HepG2 (cell line): ENCODE data around the gene DAZAP1. TPM values are rescaled to one million over a fixed set of nuclear protein-coding genes. Genes with fewer than 3 reads are reported as not detected.

Experiments used
- ARNTL ChIP-seq: sonication (generic); formaldehyde crosslinking; IDR thresholded peaks from 2 replicates; pipeline ENCODE4 v1.4.0; 2020; ENCODE audit warnings: mild to moderate bottlenecking, missing genetic modification reagents
- MED13 ChIP-seq: sonication (generic); formaldehyde crosslinking; IDR thresholded peaks from 2 replicates; pipeline ENCODE4 v1.5.0; 2020; ENCODE audit warnings: missing genetic modification reagents
- PCBP1 ChIP-seq: fragments of 200-400 bp; formaldehyde crosslinking; IDR thresholded peaks from 2 replicates; pipeline ENCODE4 v1.6.1; 2017; ENCODE audit warnings: mild to moderate bottlenecking, low read depth, low read length, borderline replicate concordance
- REST ChIP-seq, 2 experiments: IDR thresholded peaks; 2 replicates each; pipeline ENCODE4 v1.6.1; 2011 to 2012; ENCODE audit warnings: low read length in 2 of 2, borderline replicate concordance in 1 of 2, low read depth in 1 of 2, mild to moderate bottlenecking in 1 of 2, moderate library complexity in 1 of 2
- RNF219 ChIP-seq: sonication (generic); formaldehyde crosslinking; IDR thresholded peaks from 2 replicates; pipeline ENCODE4 v1.5.0; 2020; ENCODE audit warnings: mild to moderate bottlenecking, missing genetic modification reagents
- SYNCRIP ChIP-seq: fragments of 200-400 bp; formaldehyde crosslinking; IDR thresholded peaks from 2 replicates; pipeline ENCODE4 v1.6.1; 2018; ENCODE audit warnings: mild to moderate bottlenecking, low read depth, low read length; ENCODE audit not compliant: insufficient read depth
- TCF12 ChIP-seq, 2 experiments: fragments of 450-650 bp in 1 of 2; sonication (generic) in 1 of 2; formaldehyde crosslinking in 1 of 2; IDR thresholded peaks; 2 replicates each; pipeline versions ENCODE4 v1.6.1 to v1.8.0; 2017 to 2022; ENCODE audit warnings: antibody characterized with exemption in 1 of 2, mild to moderate bottlenecking in 1 of 2, missing genetic modification reagents in 1 of 2, moderate library complexity in 1 of 2
- THAP9 ChIP-seq: sonication (generic); formaldehyde crosslinking; IDR thresholded peaks from 2 replicates; pipeline ENCODE4; 2020; ENCODE audit warnings: missing genetic modification reagents, mild to moderate bottlenecking, borderline replicate concordance
- ZNF670 ChIP-seq: sonication (generic); formaldehyde crosslinking; IDR thresholded peaks from 2 replicates; pipeline ENCODE4 v1.8.0; 2022; ENCODE audit warnings: mild to moderate bottlenecking, missing genetic modification reagents, borderline replicate concordance
- ZNF672 ChIP-seq: sonication (generic); formaldehyde crosslinking; IDR thresholded peaks from 2 replicates; pipeline ENCODE4 v1.8.1; 2022; ENCODE audit warnings: missing genetic modification reagents
- ZNF709 ChIP-seq: sonication (generic); formaldehyde crosslinking; IDR thresholded peaks from 2 replicates; pipeline ENCODE4 v1.5.0; 2020; ENCODE audit warnings: mild to moderate bottlenecking, missing genetic modification reagents
- ZNF776 ChIP-seq: sonication (generic); formaldehyde crosslinking; IDR thresholded peaks from 2 replicates; pipeline ENCODE4 v1.4.0; 2020; ENCODE audit warnings: mild to moderate bottlenecking, missing genetic modification reagents
- ZNF780A ChIP-seq: sonication (generic); formaldehyde crosslinking; IDR thresholded peaks from 2 replicates; pipeline ENCODE4 v1.8.0; 2022; ENCODE audit warnings: mild to moderate bottlenecking, missing genetic modification reagents, moderate library complexity
- ZSCAN29 ChIP-seq: sonication (generic); formaldehyde crosslinking; conservative IDR thresholded peaks from 2 replicates; pipeline ENCODE4 v1.4.0; 2020; ENCODE audit warnings: mild to moderate bottlenecking, missing genetic modification reagents
- polyA plus RNA-seq, 8 experiments: library from polyadenylated mRNA; depleted of rRNA in 3 of 8; stranded (reverse) in 7 of 8; unstranded in 1 of 8; fragments of >200 nt; fragmentation: Illumina TruSeq in 4 of 8; extraction: Trizol in 4 of 8; gene quantifications; 2 replicates each; pipeline versions ENCODE4 v1.2.1 to v1.2.3, GENCODE V29; 2011 to 2016; ENCODE audit warnings: low read depth in 4 of 8, missing spikeins in 1 of 8, mixed read lengths in 1 of 8; ENCODE audit not compliant: insufficient read depth in 1 of 8
- total RNA-seq, 5 experiments: library from RNA; depleted of rRNA; stranded (reverse); fragments of >200 nt; fragmentation: Illumina TruSeq; extraction: Trizol; gene quantifications; 2 replicates each; pipeline ENCODE4 v1.2.3, GENCODE V29; 2016; ENCODE audit warnings: low read depth in 1 of 5

DAZAP1 gene
- total and polyA plus RNA-seq, 2 of the 13 experiments (the other 11 are each of a cell fraction or from before 2014, with no cell fraction given): 63.3 to 79.2 TPM

GRCh38 chr19:1470055-1470304 is 62.6 kb downstream of the DAZAP1 start (continued):
- TF ChIP-seq THAP9 (CRISPR knock-in tag): 0 out of 2 replicates have a peak, but pooled peaks have one; percentile 46
- TF ChIP-seq ZNF776 (CRISPR knock-in tag): peak; percentile 27; the same call in 1 of the 2 replicates
- TF ChIP-seq ZSCAN29 (CRISPR knock-in tag): no peak
- no peak for TF ChIP-seq RNF219 (CRISPR knock-in tag)
- TF ChIP-seq REST (IDR thresholded peaks at IDR 0.05; ENCODE audit: borderline replicate concordance in 1 of 2, low read depth in 1 of 2, low read length in 2 of 2): no peak
- no peak for TF ChIP-seq TCF12 (IDR thresholded peaks at IDR 0.05)
- peak; percentile 41; the same call in 1 of the 2 replicates for TF ChIP-seq TCF12 (CRISPR knock-in tag; IDR thresholded peaks at IDR 0.05)
- 0 out of 2 replicates have a peak, but pooled peaks have one; percentile 8 for TF ChIP-seq MED13
- TF ChIP-seq ZNF780A (CRISPR knock-in tag): no peak
- no peak for TF ChIP-seq ZNF672 (CRISPR knock-in tag)
- peak; percentile 51; the same call in 1 of the 2 replicates for TF ChIP-seq PCBP1
- no peak for TF ChIP-seq SYNCRIP
- TF ChIP-seq ZNF670 (CRISPR knock-in tag): peak; percentile 52; the same call in 1 of the 2 replicates
- TF ChIP-seq ZNF709 (CRISPR knock-in tag): 0 out of 2 replicates have a peak, but pooled peaks have one; percentile 42
- no peak for TF ChIP-seq ARNTL (CRISPR knock-in tag)
- TF ChIP-seq, all 625 proteins: peak for 30
